Measurements from ENCODE around the gene CEP112.
"Not testable (repeated sequence)": the region's sequence is repeated elsewhere in the genome, so short reads cannot be mapped to it uniquely, and the experiment has no call there.

CEP112 gene

GRCh38 chr17:65851965-65852736 lies 339.8 kb downstream of the CEP112 start:
- Histone ChIP-seq H3K9me3 (ENCODE audit: control insufficient read depth, low read length) (no peaks in the 10 kb centered on the region), H3K4me1 (ENCODE audit: control insufficient read depth, insufficient read depth, low read length) (peaks cover 18% of the 10 kb centered on the region), H3K4me3 (ENCODE audit: low read length) (no peak overlapping the region), H3K27me3 (replicated peaks; ENCODE audit: control insufficient read depth, insufficient read depth, low read length) (no peaks in the 10 kb centered on the region), H3K9ac (ENCODE audit: low read length) (no peak overlapping the region), H3K36me3 (ENCODE audit: control insufficient read depth, insufficient read depth, low read length, severe bottlenecking) (no peaks in the 10 kb centered on the region)
- DNase-seq (ENCODE audit: low read depth), result no peak

DNA sequence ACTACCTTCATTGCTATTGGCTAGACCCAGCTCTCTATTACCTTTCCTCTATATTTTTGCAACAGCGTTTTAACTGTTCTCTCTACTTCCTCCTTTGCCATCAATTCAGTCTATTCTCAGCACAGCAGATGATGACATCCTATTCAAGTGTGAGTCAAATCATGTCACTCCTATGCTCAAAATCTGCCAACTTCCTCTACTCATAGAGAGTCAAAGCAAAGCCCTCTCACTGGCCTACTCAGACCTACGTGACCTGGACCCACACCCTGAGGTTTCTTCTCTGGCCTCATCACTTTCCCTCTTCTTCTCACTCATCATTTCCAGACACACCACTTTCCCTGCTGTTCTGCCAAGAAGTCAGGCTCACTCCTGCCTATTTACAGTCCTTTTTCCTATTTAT lies 341.4 kb downstream of the CEP112 start:
- DNase-seq (ENCODE audit: low read depth), result peak; percentile 1
- Histone ChIP-seq H3K9ac (ENCODE audit: low read length) (no peak overlapping the region), H3K4me1 (ENCODE audit: control insufficient read depth, insufficient read depth, low read length) (peaks cover 11% of the 10 kb centered on the region), H3K9me3 (ENCODE audit: control insufficient read depth, low read length) (no peaks in the 10 kb centered on the region), H3K36me3 (ENCODE audit: control insufficient read depth, insufficient read depth, low read length, severe bottlenecking) (no peaks in the 10 kb centered on the region), H3K27me3 (replicated peaks; ENCODE audit: control insufficient read depth, insufficient read depth, low read length) (no peaks in the 10 kb centered on the region), H3K4me3 (ENCODE audit: low read length) (no peak overlapping the region)

DNA sequence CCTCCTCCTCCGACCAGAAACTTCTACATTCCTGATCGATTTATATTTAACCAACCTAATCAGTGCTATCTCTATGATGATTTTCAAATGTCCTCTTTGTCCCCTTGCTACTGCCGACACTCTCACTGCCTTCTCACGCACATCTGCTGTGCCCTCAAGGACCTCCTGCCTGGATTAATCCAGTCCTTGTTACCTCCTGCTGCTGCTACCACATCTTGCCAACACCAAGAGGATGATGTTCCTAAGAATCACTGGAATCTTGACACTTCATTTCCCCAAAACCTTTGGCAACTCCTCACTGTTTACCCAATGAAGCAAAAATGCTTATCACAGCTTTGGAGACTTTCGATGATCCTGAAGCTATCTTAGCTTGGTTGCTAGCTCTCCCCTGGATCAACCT lies 343.2 kb downstream of the CEP112 start:
- no peaks in the 10 kb centered on the region for H3K36me3 ChIP-seq (ENCODE audit: control insufficient read depth, insufficient read depth, low read length, severe bottlenecking)
- H3K27me3 ChIP-seq (replicated peaks; ENCODE audit: control insufficient read depth, insufficient read depth, low read length), result no peaks in the 10 kb centered on the region
- DNase-seq (ENCODE audit: low read depth), result no peak
- H3K9me3 ChIP-seq (ENCODE audit: control insufficient read depth, low read length), result no peaks in the 10 kb centered on the region
- H3K9ac ChIP-seq (ENCODE audit: low read length), result no peak overlapping the region
- peaks cover 11% of the 10 kb centered on the region for H3K4me1 ChIP-seq (ENCODE audit: control insufficient read depth, insufficient read depth, low read length)
- no peak overlapping the region for H3K4me3 ChIP-seq (ENCODE audit: low read length)

- Histone ChIP-seq H3K9me3 (ENCODE audit: control insufficient read depth, low read length) (peaks cover 12% of the 10 kb centered on the region), H3K9ac (ENCODE audit: low read length) (no peak overlapping the region), H3K27me3 (replicated peaks; ENCODE audit: control insufficient read depth, insufficient read depth, low read length) (no peaks in the 10 kb centered on the region), H3K4me1 (ENCODE audit: control insufficient read depth, insufficient read depth, low read length) (no peaks in the 10 kb centered on the region), H3K36me3 (ENCODE audit: control insufficient read depth, insufficient read depth, low read length, severe bottlenecking) (no peaks in the 10 kb centered on the region), H3K4me3 (ENCODE audit: low read length) (no peak overlapping the region)
- no peak for DNase-seq (ENCODE audit: low read depth)
These were observed 350.8 kb downstream of the CEP112 start for GRCh38 chr17:65841089-65841488.

GRCh38 chr17:65837232-65837631 lies 354.7 kb downstream of the CEP112 start:
- not testable (repeated sequence) for H3K9ac ChIP-seq (ENCODE audit: low read length); H3K4me1 ChIP-seq (ENCODE audit: control insufficient read depth, insufficient read depth, low read length); H3K4me3 ChIP-seq (ENCODE audit: low read length); DNase-seq (ENCODE audit: low read depth); H3K36me3 ChIP-seq (ENCODE audit: control insufficient read depth, insufficient read depth, low read length, severe bottlenecking); H3K27me3 ChIP-seq (replicated peaks; ENCODE audit: control insufficient read depth, insufficient read depth, low read length)
- H3K9me3 ChIP-seq (ENCODE audit: control insufficient read depth, low read length), result peaks cover 34% of the 10 kb centered on the region

- H3K9me3 ChIP-seq (ENCODE audit: control insufficient read depth, low read length), result peaks cover 33% of the 10 kb centered on the region
- no peak for DNase-seq (ENCODE audit: low read depth)
These were observed 358.7 kb downstream of the CEP112 start for GRCh38 chr17:65833214-65833613.

DNA sequence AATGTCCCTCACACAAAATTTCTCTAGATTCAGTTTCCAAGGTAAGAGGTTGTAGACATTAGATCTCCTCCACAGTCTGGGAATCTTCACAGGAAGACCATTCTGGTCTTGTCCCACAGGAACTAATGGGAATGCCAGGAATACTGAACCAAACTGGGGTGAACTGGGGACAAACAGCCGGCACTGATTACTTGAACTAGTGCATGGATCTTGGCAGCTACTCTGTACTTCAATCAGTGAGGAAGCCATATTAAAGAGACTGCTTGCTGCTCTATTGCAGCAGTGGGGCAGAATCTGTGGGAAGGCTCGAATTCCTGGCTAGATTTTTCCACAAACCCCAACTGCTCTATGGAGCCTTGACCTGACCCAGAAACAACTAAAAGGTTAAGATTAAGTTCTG lies 361.6 kb downstream of the CEP112 start:
- DNase-seq (ENCODE audit: low read depth), result no peak
- Histone ChIP-seq H3K9ac (ENCODE audit: low read length) (no peak overlapping the region), H3K36me3 (ENCODE audit: control insufficient read depth, insufficient read depth, low read length, severe bottlenecking) (no peaks in the 10 kb centered on the region), H3K4me1 (ENCODE audit: control insufficient read depth, insufficient read depth, low read length) (peaks cover 3% of the 10 kb centered on the region), H3K27me3 (replicated peaks; ENCODE audit: control insufficient read depth, insufficient read depth, low read length) (no peaks in the 10 kb centered on the region), H3K9me3 (ENCODE audit: control insufficient read depth, low read length) (peaks cover 28% of the 10 kb centered on the region), H3K4me3 (ENCODE audit: low read length) (no peak overlapping the region)

More at GRCh38 chr17:65833214-65833613, 358.7 kb downstream of the CEP112 start:
- Histone ChIP-seq H3K27me3 (replicated peaks; ENCODE audit: control insufficient read depth, insufficient read depth, low read length) (no peaks in the 10 kb centered on the region), H3K4me1 (ENCODE audit: control insufficient read depth, insufficient read depth, low read length) (no peaks in the 10 kb centered on the region), H3K36me3 (ENCODE audit: control insufficient read depth, insufficient read depth, low read length, severe bottlenecking) (no peaks in the 10 kb centered on the region), H3K9ac (ENCODE audit: low read length) (no peak overlapping the region), H3K4me3 (ENCODE audit: low read length) (no peak overlapping the region)

DNA sequence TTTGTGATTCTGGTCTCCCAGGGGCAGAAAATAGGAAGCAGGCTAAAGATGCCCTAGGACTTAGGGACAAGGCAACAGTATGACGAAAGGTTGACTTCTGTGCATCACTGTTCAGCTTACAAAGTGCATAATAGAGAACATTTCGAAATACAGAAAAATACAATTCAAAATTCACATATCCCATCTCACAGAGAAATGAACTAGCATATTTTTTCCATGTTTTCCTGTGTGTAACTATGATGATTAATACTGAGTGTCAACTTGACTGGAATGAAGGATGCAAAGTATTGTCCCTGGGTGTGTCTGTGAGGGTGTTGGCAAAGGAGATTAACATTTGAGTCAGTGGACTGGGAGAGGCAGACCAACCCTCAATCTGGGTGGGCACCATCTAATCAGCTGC lies 365.4 kb downstream of the CEP112 start:
- H3K27me3 ChIP-seq (replicated peaks; ENCODE audit: control insufficient read depth, insufficient read depth, low read length); H3K4me1 ChIP-seq (ENCODE audit: control insufficient read depth, insufficient read depth, low read length); H3K9ac ChIP-seq (ENCODE audit: low read length); H3K4me3 ChIP-seq (ENCODE audit: low read length); H3K9me3 ChIP-seq (ENCODE audit: control insufficient read depth, low read length); H3K36me3 ChIP-seq (ENCODE audit: control insufficient read depth, insufficient read depth, low read length, severe bottlenecking): not testable (repeated sequence)
- peak; percentile 8 for DNase-seq (ENCODE audit: low read depth)

DNA sequence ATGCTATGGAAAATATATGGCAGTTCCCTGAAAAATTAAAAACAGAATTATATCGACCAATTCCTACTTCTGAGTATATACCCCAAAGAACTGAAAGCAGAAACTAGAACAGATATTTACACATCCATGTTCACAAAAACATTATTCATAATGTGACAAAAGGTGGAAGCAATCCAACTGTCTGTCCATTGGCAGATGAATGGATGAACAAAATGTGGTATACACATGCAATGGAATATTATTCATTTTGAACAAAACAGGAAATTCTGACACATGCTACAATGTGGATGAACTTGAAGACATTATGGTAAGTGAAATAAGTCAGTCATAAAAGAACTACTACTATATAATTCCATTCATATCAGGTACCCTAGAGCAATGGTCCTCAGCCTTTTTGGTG lies 367.0 kb downstream of the CEP112 start:
- Histone ChIP-seq H3K4me3 (ENCODE audit: low read length) (no peak overlapping the region), H3K36me3 (ENCODE audit: control insufficient read depth, insufficient read depth, low read length, severe bottlenecking) (no peaks in the 10 kb centered on the region), H3K27me3 (replicated peaks; ENCODE audit: control insufficient read depth, insufficient read depth, low read length) (no peaks in the 10 kb centered on the region), H3K9ac (ENCODE audit: low read length) (no peak overlapping the region), H3K4me1 (ENCODE audit: control insufficient read depth, insufficient read depth, low read length) (peaks cover 3% of the 10 kb centered on the region), H3K9me3 (ENCODE audit: control insufficient read depth, low read length) (peaks cover 6% of the 10 kb centered on the region)
- no peak for DNase-seq (ENCODE audit: low read depth)

GRCh38 chr17:65823713-65824112 lies 368.2 kb downstream of the CEP112 start:
- Histone ChIP-seq H3K4me3 (ENCODE audit: low read length) (no peak overlapping the region), H3K9ac (ENCODE audit: low read length) (no peak overlapping the region), H3K27me3 (replicated peaks; ENCODE audit: control insufficient read depth, insufficient read depth, low read length) (no peaks in the 10 kb centered on the region), H3K9me3 (ENCODE audit: control insufficient read depth, low read length) (peaks cover 6% of the 10 kb centered on the region), H3K36me3 (ENCODE audit: control insufficient read depth, insufficient read depth, low read length, severe bottlenecking) (no peaks in the 10 kb centered on the region), H3K4me1 (ENCODE audit: control insufficient read depth, insufficient read depth, low read length) (peaks cover 3% of the 10 kb centered on the region)
- no peak for DNase-seq (ENCODE audit: low read depth)

- Histone ChIP-seq H3K36me3 (ENCODE audit: control insufficient read depth, insufficient read depth, low read length, severe bottlenecking) (no peaks in the 10 kb centered on the region), H3K27me3 (replicated peaks; ENCODE audit: control insufficient read depth, insufficient read depth, low read length) (no peaks in the 10 kb centered on the region), H3K9ac (ENCODE audit: low read length) (no peak overlapping the region), H3K4me1 (ENCODE audit: control insufficient read depth, insufficient read depth, low read length) (no peaks in the 10 kb centered on the region), H3K9me3 (ENCODE audit: control insufficient read depth, low read length) (no peaks in the 10 kb centered on the region), H3K4me3 (ENCODE audit: low read length) (no peak overlapping the region)
- DNase-seq (ENCODE audit: low read depth), result peak; percentile 1
These were observed 371.1 kb downstream of the CEP112 start for GRCh38 chr17:65820811-65821210.

DNA sequence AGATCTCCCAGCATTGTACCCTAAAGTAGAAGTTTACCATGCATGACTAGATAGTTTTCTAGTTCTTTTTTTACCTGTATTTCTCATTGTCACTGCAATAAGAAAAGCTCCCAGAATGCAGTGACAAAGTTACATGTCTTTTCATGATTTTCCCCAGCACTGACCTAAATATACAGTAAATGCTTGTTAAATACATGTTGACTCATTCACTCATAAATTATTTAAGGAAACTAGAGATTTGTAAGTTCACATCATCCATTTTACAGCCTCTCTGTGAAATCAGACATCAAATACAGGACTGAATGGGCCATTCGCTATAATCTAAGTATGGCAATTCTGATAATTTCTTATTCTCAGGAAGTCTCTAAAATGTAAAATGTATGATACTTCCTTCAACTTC lies 371.6 kb downstream of the CEP112 start:
- Histone ChIP-seq H3K9me3 (ENCODE audit: control insufficient read depth, low read length) (no peaks in the 10 kb centered on the region), H3K4me1 (ENCODE audit: control insufficient read depth, insufficient read depth, low read length) (no peaks in the 10 kb centered on the region), H3K27me3 (replicated peaks; ENCODE audit: control insufficient read depth, insufficient read depth, low read length) (no peaks in the 10 kb centered on the region), H3K9ac (ENCODE audit: low read length) (no peak overlapping the region), H3K36me3 (ENCODE audit: control insufficient read depth, insufficient read depth, low read length, severe bottlenecking) (no peaks in the 10 kb centered on the region), H3K4me3 (ENCODE audit: low read length) (no peak overlapping the region)
- no peak for DNase-seq (ENCODE audit: low read depth)

All from adipocyte (in vitro differentiated cells).